Fibroblast of skin of scalp (primary cell): ENCODE data around the gene FAM219A.

Source experiments
- DNase-seq: peaks from one replicate; pipeline ENCODE4 v3.0.0-alpha.2; 2013

FAM219A gene

DNA sequence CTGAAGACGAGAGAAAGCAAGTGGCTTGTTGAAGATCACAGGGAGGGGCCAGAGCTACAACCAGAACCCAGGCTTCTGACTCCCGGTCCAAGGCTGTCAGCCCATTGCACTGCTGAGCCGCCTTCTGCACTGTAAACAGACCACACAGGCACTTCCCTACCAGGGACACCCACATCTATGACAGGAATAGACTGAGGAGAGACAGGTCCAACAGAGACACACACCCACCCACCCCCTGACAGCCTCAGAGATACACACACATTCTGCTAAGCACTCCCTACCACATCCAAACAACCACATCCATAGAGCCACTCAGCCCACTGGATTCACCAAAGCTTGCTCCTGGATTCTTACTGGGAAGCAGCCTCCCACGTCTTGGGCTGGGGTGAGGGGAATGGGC is 58.6 kb downstream of the FAM219A start:
- no peak for DNase-seq

DNA sequence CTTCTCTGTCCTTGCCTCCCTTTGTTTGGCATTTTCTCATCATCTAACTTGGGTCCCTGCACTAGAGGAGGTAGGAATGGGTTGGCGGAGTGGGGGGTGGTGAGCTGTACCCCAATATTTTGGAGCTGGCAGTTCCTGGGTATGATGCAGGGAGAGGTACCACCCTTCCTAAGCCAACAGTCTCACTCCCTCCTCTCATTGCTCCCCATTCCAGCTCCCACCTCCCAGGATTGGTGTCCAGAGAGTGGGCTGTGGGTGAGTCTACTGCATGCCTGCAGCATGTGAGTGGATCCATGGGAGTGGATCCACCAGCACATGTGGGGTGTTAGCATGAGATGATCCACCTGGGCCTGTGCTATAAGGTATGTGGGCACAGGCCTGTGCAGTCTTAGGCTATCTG is 59.5 kb downstream of the FAM219A start:
- DNase-seq: no peak

DNA sequence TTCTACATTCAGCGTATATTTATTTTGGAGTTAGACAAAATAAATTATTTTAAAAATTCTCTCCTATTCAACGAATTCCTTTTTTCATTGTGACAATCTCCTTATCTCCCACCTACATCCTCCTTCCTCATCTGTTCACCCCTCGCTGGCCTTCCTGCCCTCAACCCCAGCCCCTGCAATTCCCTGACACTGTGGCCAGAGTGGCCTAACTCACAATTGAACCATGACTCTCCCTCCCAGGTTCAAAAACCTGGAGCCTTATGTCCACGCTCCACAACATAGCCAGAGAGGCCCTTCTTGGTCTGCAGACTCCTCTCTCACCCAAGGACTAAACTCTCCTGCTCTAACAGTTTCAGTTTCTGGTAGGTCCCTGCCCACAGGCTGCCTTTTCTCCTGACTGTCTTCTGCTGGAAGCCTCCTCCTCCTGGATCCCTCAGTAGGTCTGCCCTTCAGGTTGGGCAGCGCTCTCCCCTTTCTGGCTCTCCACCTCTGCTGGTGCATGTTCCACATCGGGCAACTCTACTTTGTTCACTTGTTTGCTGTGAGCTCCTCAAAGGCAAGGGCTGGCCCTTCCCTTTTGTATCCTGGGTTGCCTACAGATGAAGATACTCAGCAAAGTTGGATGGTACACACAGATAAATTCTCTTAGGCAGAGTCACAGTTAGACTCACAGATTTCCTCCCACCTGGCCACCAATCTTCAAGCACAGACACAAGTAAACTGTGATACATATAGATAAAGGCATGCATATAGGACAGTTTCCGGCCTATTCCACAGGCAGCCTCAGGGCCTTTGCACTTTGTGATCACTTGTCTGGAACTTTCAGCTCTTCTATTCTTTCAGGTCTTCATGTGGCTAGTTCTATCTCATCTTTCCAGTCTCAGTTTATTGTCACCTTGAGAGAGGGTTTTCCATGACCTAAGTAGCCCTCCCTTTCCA is 61.8 kb downstream of the FAM219A start:
- DNase-seq: no peak

DNA sequence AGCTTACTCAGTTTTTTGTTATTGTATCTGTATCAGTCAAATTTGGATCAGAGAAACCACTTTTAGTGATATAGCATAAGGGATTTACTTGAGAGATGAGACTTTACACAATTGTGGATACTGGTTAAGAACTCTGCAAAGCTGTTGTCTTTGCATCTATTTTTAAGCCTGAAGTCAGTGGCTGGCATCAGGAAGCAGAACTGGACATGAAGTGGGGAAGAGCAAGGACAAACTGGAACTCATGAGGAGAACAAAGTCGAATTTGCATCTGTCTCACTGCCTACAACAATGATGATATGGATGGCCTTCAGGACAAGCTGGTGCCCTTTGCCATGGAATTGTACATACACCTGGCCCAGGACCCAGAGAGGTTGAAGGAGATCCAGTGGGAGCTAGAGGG is 65.9 kb downstream of the FAM219A start:
- DNase-seq: no peak

DNA sequence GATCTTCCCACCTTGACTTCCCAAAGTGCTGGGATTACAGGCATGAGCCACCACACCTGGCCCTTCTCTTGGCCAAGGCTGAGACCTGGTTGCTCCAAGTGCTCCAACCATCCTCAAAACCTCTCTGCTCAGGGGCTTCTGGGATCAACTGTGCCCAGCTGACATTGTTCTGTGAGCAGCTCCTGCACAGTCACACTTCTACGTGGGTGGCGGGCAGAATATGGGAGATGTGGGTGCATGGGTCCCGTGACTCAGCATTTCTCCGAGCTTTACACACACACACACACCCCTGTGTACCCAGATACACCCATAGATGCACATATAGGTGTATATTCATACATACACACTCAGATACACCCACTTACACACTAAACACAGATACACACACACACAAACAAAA is 71.1 kb downstream of the FAM219A start:
- no peak for DNase-seq

DNA sequence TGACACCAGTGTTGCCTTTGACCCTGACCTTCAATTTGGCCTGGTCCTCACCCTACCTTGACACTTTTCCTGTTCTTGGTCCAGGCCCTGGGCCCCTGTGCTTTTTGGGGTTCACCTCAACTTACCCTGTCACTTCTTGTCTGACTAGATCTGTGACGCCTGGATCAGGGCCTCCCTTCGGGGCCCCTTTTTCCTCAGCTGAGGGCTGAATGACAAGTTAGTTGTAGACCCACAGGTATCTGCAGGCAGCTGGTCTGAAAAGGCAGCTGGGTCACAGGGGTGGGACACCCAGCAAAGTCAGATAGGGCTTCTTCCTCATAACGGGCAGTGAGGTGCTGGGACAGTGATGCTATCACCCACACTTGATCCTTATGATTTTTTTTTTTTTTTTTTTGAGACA is 71.7 kb downstream of the FAM219A start:
- DNase-seq: no peak

DNA sequence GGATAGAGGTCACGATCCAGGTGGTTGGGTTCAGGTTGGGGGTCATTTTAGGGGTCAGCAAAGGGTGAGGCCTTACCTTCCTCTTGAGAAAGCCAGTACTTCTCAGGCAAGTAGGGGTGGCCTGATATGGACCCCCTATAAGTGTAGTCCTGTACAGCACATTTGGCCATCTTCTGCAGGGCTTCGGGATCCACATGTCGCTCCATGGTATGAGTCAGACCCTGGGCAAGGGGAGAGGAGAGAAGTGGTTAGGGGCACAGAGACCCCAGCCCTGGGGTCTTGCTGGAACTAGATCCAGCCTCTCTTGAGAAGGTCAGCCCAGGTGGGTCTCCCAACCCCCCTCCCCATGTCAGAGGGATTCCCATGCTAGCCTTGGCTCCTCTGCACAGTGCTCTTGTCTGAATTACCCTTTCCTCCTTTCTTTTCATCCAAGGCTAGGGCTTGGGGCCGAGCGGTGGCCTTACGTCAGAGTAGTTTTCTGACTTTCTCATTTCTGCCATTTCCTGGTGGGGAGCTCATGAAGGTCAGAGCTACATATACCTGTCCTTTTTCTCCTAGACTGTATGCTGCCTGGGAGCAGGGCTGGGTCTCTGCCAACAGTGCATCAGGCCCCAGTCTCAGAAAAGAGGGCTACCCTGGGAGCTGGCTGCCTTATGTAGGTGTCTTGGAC is 72.7 kb downstream of the FAM219A start:
- no peak for DNase-seq

DNA sequence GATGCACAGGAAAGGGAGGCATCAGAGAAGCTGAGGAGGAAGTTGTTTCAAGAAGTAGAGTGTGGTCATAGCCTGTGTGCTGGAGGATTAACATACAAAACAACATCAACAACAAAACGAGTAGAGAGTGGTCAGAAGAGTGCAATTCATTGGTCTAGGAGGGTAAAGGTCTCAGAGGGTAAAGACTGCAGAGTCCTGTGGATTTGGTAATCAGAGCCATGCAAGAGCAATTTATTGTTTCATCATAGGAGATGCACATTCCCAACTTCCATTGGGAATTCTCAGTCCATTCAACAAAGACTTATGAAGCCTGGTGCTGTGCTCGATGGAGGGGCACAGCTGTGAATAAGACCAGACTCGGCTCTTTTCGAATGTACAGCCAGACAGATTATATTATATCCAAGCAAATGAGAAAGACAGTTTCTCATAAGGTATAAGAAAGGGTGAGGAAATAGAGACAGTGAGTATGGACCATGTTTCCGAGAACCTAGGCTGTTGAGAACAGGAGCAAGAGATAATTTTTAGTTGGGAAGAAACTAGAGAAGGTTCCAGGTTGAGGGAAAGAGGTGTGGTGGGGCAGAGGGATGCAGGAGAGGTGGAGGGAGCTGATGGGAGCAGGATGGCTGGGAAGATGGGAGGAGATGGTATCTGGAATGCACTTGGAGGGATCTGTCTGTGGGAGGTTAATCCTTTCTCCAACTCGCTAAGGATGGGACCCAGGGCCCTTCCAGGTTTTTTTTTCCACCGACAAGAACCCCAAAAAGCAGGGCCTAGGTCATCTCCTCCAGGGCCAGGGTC is 73.8 kb downstream of the FAM219A start:
- peak; percentile 28 for DNase-seq

DNA sequence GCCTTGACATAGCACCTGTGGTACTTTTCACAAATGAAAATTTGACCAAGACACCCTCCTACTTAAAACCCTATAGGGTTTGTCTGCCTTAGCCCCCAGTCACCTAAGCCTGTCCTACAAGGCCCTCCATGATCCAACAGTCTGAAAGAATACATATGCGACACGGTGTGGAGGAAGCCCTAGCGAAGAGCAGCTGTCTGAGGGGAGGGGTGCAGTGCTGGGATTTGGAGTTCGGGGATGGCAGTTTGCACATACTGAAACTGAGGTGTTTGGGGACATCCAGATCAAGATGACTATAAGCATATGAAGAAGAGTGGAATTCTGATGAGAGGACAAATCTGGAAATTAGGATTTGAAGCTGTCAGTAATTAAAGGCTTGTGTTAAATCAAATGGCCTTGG is 74.5 kb downstream of the FAM219A start:
- no peak for DNase-seq

DNA sequence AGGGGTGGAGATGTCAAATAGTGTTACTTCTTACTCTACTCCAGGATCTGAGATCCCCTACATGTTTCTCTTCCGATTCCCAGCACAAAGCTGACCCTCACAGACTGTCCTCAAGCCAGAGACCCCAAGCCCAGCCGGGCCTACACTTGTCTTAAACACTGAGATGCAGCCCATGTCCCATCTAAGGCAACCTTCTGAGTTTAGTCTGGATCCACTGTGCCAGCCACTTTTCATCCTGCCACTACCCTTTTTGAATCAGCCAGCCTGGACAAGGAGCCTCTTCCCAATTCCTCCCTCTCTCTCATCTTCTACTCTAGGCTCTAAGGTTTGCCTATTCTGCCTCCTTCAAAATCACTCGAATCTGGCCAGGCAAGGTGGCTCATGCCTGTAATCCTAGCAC is 75.5 kb downstream of the FAM219A start:
- DNase-seq: no peak

DNA sequence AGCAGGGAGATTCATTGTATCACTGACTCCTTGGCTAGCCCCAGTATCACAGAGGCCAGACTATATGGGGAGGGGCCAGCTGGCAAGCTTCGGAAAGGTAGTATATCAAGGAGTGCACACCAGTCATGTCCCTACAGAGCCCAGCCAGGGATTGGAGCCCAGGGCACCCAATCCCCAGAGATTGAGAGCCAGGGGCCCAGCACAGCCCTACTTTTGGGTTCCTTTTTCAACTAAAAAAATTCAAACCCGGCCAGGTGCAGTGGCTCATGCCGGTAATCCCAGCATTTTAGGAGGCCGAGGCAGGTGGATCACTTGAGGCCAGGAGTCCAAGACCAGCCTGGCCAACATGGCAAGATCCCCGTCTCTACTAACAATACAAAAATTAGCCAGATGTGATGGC is 76.3 kb downstream of the FAM219A start:
- DNase-seq: no peak

DNA sequence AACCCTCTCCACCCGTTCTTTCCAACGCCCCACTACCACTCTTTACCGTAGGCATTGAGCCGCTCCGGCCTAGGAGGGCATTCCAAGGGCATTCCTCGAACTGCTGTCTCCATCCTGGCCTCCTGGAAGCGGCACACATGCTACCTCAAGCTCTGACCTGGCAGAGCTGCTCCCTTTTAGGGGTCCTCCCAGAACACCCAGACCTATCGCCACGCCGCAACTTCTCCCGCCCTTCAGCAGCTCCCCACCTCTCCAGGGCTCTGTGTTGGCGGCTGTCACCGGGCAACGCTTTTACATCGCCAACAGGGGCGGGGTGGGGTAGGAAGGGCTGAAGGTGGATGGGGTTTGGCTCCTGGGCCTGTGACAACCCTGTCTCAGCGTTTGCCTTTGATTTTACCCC is 77.0 kb downstream of the FAM219A start:
- no peak for DNase-seq

DNA sequence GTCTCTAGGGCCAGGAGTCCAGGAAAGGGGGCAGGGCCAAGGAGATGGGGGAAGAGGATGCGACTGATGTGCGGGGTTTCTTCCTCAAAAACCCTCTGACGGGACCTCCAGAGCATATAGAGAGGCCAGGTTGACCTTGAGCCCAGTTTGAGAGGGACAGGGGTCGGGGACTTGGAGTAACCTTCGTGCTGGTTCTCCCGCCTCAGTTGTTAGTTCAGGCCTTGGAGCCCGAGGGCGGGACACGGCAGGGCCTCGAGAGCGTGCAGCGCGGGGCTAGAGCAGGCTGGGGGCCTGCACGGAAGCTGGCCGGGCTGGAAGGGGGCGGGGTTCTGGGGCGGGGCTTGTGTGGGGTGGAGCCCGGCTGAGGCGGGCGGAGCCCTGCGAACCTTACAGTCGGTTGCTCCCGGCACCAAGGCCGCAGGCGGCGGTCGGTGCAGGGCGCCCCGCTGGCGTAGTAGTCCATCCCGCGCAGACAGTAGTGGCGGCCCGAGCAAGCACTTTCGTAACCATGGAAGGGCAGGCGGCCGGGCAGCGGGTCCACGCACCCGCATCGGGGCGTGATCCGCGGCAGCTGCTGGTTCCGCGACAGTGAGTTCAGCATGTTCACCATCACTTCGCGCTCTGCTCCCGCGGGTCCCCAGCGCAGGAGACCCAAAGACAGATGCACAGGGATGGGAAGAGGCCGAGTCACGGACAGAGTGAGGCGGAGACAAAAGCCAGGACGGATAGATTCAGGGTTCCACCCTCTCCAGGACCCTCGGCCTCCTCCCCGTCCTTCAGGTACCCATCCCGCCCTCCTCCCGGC is 77.7 kb downstream of the FAM219A start:
- DNase-seq: peak; percentile 79

DNA sequence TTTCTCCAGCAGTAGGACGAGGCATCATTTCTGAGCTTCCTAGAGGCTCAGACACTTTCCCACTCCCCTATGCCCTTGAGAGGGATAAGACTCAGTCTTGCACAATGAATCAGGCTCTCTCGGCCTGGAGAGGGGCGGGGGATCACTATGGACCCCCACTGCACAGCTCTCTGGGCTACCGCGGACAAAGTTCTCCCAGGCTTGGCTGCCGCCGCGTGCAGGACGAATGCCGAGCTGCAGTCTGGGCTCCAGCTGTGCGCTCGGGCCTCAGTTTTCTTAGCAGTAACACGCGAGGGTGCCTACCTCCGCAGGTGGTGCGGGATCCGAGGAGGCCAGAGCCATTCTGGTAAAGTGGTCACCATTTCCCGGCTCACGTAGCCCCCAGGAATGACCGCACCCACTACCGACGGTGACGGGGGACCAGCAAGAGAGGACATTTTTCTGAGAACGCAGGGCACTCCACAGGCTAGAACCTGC is 78.3 kb downstream of the FAM219A start:
- no peak for DNase-seq

DNA sequence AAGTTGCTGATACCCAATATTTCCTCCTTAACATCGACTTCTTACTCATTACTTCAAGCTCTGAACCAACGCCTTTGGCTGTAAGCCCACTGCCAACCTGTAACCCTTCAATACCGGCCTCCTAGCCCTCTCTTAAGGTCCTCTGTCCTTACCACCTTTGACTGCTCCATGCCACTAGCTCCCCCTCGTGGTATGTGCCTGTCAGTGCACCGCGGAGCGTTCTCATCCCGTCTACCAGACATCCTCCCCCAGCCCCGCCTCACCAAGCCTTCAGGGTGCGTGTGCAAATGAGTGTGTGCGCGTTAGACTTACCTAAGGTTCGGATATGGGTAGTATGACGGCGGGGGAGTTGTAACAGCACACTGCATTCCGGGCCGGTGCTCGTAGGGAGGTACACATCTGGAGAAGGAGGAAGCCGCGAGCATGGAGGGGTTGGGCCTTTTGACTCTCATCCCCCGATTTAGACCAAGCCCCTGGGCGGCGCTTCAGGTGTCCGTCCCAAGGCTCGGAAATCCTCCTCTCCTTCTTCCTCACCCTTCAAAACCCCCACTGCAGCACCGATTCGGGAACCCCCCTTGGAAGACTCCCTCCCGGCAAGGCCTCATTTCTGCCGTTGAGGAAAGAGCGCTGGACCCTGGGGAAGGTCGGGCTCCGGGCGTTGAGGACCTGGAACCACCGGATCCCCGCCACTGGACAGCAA is 78.9 kb downstream of the FAM219A start:
- DNase-seq: peak; percentile 73

DNA sequence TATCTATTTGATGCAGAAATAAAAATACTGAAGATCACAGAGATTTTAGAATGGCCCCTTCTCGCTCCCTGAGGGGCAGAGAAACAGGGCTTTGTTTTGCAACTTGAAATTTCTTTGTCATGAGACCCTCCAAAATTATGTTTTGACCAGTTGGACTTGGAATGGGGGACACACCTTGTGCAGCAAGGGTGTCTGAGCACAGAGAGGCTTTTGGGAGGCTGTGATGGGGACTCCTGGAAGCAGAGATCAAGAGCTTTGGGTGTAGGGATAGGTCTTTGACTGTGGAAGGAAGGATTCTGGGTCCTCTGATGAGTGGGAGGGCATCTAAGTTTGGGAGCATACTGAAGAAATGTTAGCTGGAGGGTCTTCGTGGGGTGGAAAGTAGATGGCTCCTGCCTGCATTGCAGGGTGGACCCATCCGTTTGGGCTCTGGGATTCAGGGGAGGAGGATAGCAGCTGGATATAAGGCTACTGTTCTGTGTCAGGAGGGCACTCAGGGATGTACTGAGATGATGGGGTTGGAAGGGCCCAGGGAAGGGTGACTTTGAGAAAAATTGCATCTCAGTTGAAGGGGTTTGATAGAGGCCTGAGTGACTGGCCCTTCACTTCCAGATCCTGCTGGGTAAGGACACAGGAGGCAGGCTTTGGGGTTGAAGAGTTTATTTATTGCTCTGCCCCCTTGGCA is 79.9 kb downstream of the FAM219A start:
- no peak for DNase-seq

DNA sequence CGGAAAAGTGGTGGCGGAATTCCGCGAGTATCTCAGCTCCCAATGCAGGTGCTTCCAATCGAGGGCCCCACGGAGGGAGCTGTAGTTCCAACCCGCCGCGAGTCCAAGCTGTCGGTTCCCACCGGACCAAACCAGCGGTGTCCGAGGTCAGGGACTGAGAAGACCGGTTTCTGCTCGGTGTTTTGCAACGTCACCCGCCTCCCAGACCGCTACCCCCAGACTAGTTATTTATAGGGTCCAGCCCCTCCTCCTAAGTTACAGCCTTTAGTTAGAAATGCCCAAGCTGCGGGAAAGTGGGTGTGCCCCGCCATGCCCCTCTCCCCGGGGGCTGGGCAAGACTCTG is 81.0 kb downstream of the FAM219A start:
- DNase-seq: no peak

DNA sequence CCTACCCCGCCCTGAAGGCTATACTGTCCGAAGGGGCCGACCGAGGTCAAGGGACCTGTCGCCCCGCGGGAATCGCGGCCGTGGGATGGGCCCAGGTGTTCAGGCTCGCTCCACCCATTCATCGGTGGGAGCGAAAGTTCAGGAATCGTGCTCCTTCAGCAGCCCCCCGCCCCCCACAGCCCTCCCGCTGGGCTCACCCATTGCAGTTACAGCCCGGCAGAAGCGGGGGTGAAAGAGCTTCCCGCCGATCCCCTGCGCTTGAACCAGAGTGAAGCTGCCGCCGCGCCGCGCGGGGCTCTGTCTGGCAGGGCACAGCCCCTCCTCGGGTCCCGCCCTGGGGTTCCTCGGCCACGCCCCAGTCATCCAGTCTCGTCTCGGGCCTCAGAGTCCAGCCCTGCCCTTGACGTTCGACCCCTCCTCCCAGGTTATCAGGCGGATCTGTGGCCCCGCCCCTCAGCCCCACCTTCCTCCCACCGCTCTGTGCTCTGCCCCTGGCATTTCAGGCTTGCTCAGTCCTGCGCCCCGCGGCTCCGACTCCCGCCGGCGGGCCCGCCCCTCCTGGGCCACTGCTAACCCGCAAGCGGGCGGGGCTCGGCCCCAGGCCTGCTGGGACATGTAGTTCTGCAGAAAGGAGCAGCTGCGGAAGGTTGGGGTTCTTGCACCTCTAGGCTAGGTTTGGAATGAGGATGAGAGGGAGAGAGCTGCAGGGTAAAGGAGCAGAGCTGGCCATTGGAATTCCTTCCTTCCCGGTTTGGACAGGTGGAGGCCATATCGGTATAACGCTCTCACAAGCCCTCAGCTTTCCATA is 81.6 kb downstream of the FAM219A start, which contains the start of gene MYORG:
Gene MYORG (minus strand): TSS at position 303 of the 808 bp plus-strand sequence. CDS start 3,955 bp downstream, outside the sequence.
- DNase-seq: peak; percentile 82

DNA sequence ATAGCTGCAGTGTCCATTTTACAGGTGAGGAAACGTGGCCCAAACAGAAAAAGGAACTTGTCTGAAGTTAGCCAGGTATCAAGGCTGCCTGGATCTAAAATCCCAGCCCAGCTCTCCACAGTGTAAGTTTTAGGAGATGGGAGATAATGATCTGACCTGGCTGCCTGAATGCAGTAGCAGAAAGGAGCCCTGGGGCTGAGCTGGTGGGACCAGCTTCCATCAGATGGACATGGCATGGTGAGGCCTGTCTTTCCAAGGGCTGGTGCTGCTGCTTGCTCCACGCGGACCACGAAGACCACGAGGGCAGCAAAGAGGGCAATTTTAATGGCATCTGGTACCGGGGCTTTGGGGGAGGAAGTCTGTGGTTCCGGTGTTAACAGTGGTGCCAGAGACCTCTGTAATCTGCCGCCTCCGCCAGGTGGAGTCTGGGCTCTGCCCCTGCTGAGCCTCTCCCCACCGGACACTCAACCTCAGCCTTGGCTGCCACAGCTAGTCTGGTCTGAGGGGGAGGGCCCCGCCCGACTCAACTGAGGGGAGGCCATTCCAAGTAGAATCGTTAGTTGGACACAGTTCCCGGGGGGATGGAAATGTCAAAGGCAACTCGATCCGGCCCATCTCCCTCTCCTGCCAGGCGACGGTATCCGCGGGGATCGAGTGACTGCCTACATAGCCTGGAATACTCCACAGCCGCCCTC is 82.3 kb downstream of the FAM219A start:
- no peak for DNase-seq
